GM11168 (cell line): ENCODE measurements around the gene SULT1E1.

Experiments used
- in situ Hi-C: fragments of 300-500 bp; cut with MboI; formaldehyde crosslinking; loops from one replicate; pipeline ENCODE4 v1.12.0; 2022; ENCODE audit warnings: low sequenced_read_pairs; ENCODE audit not compliant: unreplicated experiment

The SULT1E1 gene

DNA sequence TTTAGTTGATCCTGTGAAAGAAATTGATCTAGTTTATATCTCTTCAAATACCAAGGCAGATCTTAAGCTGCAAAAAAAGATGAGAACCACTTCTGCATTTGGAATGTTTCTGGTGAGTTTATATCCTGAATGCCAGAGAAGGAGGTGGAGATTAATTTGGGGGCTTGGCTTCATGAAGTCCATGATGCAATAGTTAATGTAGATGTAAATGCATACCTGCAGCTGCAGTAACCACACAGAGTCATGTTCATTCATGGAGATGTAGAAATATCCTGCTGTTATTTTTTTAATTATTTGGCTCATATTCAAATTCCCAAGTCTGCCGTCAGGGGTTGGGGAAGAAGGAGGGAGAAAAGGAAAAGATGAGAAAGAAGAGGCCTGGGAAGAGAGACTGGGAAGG lies at the start of gene SULT1E1:
Gene SULT1E1, minus strand, starts transcription at position 94 of the 400 bp plus-strand sequence. CDS start 2,501 bp downstream, outside the sequence.
- in situ Hi-C loops = no loop called here

GRCh38 chr4:69909195-69909594 lies 49.2 kb upstream of the SULT1E1 start:
- in situ Hi-C loops = no loop called here

GRCh38 chr4:69907151-69907550 lies 47.2 kb upstream of the SULT1E1 start:
- in situ Hi-C loops = no loop called here

GRCh38 chr4:69896530-69897116 lies 36.7 kb upstream of the SULT1E1 start:
- in situ Hi-C loops = no loop called here

DNA sequence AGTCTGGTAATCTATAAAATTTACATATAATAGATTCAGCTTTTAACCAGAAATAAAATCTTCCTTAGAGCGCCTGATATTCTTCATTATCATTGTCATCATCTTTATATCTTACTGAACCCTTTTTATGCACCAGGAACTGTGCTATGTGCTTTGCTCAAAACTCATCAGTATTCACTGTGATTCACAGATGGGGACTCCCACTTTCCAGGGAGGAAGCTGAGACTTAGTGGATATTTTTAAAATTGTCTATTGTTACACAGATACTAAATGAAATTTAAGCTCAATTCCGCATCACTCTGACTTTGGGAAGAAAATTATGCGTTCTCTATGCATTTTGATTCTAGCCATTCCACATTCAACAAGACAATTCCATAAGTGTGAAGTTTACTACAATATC lies 34.8 kb upstream of the SULT1E1 start:
- in situ Hi-C loops = no loop called here

DNA sequence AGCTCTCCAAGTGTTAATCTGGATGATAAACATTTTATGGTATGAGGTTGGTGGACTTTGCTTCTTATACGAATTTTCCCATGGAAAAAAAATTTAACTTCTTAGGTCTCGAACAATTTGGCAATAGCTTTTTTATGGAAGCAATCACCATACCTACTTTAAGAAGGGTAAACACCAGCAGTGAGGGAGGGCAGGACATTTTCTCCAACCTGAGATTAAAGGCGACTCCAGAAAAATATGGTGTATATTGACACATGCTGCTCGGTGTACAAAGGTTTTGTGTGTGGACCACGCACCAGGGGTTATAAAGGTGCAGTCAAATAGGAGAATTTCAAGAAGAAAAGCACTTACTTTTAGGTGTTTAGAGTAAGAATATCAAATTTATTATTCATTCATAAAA lies 34.2 kb upstream of the SULT1E1 start:
- in situ Hi-C loops = no loop called here

DNA sequence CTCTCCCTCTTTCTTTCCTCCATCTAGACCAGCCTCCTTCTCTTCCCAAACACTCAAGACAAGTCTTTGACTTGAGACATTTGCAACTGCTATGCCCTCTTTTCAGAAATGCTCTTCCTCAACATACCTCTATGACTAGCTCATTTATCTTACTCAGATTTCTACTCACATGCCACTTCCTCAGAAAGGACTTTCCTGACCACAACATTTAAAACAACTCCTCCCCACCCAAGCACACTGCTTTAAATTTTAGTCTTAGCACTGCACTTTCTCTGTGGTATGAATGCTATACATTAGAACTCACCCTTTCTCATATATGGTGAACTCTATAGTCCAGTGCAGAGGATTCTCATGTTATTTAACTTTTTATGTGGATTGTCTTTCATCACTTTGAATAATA lies 28.4 kb upstream of the SULT1E1 start:
- in situ Hi-C loops = no loop called here

DNA sequence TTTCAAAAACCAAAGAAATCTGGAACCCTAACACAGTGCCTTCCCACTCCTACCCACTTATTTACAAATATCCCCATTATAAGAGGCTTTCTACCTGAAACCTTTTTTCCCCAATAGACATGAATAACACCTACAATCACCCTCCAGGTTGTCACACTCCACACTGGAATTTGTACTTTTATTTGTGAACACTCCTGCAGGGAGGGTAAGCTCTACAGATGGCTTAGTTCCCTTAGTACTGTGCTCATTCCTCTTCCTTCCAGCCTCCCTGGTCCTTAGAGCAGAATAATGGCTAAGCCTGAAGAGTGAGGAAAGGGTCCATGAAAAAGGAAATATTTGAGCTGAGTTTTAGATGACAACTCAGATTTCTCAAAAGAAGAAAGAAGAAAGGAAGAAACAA lies 22.2 kb upstream of the SULT1E1 start:
- in situ Hi-C loops = loop anchor here (5.0 kb wide), 1 partner anchor 195 kb away; no protein-coding TSS in a partner anchor

DNA sequence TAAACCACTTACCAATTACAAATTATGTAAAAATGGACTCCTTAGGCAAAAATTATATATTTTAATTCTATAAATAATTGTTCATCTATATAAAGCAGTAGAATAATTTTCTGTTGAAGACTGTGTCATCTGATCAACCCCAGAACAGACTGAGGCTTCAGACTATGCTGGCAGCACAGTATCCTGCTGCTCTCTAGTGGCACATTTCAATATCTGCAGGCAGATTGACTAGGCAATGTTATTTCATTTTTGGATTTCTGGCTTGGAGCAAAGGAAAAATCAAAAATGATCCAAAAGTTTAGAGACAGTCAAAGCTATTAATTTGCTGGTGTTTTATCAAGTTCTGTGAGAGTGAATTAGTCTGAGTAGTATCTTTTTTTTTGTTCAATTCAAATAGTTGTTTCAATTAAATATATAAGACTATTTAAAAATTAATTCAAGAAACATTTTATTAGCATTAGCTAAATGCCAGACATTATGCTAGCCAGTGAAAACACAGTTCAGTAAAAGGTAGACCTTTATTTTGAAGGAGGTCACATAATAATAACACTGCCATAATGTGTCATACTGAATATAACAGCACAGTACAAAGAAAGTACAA lies 21.3 kb upstream of the SULT1E1 start:
- in situ Hi-C loops = loop anchor here (5.0 kb wide), 1 partner anchor 194 kb away; no protein-coding TSS in a partner anchor

GRCh38 chr4:69878250-69878649 lies 18.3 kb upstream of the SULT1E1 start:
- in situ Hi-C loops = no loop called here

GRCh38 chr4:69877453-69877852 lies 17.5 kb upstream of the SULT1E1 start:
- in situ Hi-C loops = no loop called here

DNA sequence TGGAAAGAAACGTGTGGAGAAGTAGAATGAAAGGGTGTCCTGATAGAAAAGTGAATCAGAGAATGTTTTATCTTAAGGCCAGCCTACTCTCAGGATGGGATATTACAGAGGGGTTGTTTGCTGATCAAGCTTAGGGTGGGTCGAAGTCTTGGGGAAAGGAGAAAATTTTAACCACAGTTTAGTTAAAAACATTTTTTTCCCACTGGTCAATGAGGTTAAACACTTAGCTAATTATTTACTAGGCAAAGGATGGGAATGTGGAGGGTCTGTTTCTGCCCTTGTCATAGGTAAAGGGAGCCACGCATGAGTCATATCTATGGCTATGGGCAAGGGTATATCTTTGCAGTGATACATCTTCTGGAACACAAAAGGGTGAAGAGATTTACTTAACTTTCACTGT lies 16.1 kb upstream of the SULT1E1 start:
- in situ Hi-C loops = no loop called here

GRCh38 chr4:69875576-69875975 lies 15.6 kb upstream of the SULT1E1 start:
- in situ Hi-C loops = no loop called here

DNA sequence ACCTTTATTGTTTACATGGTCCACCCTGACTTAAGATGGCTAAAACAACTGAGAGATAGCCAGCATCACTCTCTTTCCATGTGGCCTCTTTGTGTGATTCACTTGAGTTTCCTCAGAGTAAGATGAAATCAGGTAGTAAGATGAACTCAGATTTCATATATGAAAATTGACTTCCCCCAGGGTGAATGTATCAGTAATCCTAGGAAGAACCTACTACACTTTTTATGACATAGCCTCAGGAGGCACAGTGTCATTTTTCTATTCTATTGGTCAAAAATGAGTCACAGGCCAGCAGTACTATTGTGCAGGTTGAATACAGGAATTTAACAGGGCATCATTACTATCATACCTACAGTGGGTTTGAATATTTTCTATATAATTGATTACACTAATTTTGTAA lies 14.6 kb upstream of the SULT1E1 start:
- in situ Hi-C loops = no loop called here

DNA sequence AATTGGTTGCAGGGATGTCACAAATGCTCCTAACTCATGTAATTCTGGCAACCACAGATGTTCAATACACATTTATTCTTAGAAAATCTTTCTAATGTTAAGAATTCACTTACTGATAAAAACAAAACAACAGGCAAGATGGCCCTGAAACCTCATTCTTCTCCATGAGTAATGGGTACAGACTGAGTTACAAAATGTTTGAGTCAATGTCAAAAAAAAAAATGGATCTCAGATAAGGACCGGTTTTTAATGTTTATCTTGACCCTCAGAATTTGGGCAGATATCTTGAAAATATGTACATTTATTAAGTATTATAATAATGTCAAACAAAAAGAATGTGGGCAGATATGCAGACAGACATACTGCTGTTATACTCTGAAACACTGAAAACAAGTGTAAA lies 1.8 kb upstream of the SULT1E1 start:
- in situ Hi-C loops = no loop called here

DNA sequence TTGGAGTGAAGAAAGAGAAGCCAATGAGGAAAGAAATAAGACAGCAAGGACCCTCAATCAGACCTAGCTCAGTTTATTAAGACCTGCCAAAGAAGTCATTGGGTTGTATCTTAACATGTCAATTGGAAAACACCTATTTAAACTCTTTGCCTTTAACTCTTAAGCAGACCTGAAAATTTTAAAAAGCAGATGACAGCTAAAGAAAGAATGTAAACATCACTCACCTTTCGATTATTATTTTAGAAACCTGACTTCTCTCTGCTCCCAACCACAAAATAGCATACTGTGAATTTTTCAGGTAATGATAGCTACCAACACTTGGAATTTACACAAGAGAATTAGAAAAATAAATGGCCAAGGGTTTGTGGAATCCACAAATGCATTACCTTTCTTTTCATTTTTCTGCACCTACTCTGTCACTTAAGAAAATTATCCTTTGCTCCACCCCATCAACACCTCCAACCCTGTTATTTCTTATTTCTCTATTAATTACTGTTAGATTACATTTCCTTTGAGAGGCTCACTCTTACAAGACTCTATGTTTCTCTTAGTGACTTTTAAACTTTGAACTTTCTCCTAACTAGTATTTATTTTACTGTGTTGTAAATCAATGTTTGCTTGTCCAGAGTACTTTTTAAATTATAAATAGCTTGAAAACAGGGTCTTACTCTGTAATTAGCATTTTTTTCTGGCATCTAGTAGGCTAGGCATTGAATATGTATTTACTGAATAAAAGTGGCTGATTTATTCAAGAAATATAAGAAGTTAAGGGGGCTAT lies 765 bp upstream of the SULT1E1 start:
- in situ Hi-C loops = no loop called here

DNA sequence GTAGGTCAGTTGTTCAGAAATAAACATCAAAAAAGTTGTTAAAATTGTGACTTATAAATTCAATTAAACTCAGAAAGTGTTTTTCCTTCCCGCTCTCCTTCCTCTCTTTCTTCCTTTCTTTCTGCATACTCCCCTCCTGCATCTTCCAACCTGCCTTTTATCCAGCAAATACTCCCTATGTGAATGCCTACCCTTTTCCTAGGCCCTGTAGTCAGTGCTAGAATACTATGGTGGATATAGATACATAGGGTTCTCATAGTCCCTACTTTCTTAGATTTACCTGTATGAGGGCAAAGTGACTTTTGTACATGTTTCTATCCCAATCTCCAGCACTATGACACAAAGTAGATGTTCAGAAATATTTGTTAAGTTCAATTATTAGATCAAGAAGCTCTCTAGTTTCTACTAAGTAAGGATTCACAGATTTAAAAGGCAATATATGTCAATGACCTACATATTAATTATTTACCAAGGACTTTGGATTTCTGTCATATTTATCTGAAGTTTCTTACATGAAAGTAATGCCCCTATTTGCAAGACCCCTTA lies 732 bp downstream of the SULT1E1 start:
- in situ Hi-C loops = no loop called here

DNA sequence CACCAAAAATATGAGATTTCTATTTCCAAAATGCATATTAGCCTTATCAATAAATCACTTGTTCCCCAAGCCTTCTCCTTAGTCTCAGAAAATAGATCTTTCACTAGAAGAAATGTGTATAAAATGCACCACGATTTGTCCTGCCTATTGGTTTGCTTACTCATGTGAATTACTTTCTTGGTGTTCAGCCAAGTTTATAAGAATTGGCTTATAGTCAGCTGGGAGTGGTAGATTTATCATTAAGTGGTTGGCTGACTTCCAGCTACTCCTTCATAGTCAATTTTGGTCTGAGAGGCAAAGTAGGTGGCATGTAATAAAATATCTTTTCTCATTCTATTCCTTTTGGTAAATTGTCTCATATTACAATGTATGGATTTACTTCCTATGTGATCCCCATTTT lies 1.3 kb downstream of the SULT1E1 start:
- in situ Hi-C loops = no loop called here

- in situ Hi-C loops = no loop called here
These were observed 4.1 kb downstream of the SULT1E1 start for GRCh38 chr4:69855822-69856221.

DNA sequence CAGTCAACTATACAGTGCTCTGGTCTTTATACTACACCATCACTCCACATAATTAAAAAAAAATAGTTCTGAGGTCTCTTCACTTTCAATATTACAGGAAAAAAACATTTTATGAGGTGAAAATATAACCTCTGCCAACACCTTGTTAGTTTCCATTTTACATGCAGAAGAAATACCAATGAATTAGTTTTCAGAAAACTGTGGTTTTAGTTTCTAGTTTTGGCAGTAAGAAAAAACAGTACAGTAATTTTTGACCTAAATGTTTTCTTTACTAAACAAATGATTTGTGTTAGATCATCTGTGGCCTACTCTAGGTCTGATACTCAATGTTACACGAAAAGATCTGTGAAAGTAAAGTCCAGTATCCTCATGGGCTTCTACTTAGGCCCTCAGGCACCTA lies 10.0 kb downstream of the SULT1E1 start:
- in situ Hi-C loops = no loop called here

DNA sequence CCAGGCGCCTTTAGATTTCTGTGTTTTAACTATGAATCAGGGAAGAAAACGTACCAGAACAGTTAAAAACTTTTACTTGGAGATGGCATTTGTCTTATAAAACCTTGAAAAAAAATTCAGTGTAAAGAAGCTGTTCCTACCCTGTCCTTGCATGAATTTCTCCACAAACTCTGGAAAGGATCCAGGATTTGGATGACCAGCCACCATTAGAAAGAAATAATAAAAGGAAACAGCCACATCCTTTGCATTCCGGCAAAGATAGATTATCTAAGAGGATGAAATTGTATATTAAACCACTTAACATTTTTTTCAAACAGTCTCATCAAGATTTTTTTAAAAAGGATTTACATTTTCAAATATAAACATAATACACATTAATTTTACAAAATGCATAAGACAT lies 10.6 kb downstream of the SULT1E1 start:
- in situ Hi-C loops = no loop called here
